Stimulated activated naive CD4-positive, alpha-beta T cell treated with Interleukin-2 at 50 U/mL for 16 hours (primary cell): ENCODE data around the gene PRSS21.

ENCODE experiments used
- DNase-seq: peaks from one replicate; lab custom pipeline; 2025; lab: John Stamatoyannopoulos, UW

Gene PRSS21

DNA sequence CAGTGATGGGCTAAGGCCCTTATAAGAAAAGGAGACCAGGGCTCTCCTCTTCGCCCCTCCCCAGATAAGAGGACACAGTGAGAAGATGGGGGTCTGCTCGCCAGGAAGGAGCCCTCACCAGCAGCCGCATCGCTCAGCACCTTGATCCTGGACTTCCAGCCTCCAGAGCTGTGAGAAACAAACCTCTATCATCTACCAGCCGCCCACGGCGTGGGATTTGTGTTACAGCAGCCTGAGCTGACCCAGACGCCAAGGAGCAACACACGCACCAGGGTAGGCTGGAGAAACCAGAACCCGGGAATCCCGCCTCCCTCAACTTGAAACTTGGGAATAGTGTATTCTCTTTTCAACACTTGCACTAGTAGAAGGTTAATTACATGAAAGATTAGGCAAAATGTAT lies 8.9 kb downstream of the PRSS21 start:
- no peak for DNase-seq

DNA sequence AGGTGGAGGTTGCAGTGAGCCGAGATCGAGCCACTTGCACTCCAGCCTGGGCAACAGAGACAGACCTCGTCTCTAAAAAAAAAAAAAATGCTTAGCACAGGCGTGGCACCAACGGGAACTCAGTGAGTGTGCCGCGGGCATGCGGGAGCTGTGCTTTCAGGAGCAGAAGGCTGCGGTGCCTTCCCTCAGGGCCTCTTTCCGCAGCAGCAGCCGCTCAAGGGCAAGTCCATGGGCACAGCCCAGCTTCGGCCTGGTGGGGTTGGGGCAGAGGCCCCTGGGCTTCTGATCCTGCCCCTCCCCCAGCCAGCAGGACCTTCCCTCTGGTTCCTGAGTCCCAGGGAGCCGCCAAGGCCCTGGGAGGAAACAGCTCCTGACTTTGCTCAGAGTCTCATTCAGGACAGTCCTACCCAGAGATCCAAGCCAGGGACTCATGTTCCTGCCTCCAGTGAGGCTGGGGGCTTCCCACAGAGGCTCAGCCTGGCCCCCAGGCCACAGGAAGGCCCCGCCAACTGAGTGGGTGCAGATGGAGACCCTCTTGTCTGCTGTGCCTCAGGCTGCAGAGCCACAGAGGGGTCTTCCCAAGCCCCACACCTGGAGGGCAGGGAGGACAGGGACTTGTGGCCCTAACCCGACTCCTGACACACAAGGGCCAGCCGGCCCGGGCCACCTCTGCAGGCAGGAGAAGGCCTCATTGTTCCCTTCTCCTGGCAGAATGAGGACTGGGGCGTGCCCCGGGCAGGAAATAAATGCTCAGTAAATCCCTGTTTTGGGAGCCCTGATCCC lies 9.7 kb downstream of the PRSS21 start:
- DNase-seq, result no peak

DNA sequence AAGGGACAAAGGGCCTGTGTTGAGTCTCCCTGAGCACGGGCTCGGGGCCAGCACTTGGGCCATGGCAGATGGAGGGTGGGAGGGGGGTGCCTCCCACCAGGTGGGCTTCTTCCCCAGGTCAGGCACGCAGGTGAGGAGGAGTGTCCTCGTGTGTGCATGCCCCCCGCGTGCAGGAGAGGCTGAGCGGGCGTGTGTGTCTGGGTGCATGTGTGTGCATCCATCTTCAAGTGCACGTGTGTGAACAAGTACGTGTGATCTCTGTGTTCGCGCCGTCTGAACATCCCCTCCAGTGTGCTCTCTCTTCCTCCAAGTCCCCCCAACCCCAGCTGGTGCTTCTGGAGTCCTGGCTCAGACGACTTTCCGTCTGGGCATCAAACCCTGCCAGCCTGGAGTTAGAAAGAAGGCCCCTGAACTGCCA lies 10.3 kb downstream of the PRSS21 start:
- no peak for DNase-seq

DNA sequence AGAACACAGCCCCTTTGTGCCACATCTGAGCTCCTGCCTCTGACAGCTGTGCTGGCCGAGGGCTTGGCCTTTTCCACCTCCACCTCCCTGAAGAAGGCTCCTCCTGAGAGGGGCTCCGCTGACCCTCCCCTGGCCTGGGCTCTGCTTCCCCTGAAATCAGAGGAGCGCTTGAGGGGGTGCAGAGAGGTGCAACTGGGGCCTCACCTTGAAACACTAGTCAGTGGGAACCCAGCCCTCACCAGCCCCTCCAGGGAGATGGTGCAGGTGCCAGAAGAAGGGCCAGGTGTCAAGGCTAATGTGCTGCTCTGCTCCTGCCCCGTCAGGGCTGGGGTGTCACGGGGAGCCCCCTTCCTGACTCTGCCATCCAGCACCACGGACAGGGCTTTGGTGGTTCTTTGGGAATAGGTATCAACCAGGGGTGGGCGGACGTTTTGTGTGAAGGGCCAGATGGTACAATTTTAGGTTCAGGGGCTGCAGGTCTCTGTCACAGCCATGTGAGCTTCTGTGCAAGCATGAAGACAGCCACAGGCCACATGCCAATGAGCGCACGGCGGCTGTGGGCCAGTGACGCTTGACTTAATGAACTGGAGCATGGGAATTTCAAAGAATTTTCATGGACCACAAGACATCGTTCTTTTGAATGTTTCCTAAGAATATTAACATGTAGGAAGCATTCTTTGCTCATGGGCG lies 10.9 kb downstream of the PRSS21 start:
- DNase-seq, result no peak

DNA sequence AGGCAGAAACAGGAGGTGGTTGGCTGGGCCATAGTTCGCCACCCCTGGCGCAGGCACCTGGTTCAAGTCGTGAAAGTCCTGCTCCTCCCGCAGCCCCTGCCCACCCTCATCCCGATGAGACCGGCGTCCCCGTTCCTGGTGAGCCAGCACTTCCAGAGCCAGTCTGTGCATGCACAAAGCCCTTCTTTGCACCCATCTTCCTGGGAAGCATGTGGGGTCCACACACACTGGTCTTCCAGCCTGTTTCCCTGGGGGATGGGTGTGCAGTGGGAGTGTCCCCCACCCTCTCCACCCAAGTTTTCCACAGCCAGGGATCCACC lies 11.4 kb downstream of the PRSS21 start:
- DNase-seq, result no peak

DNA sequence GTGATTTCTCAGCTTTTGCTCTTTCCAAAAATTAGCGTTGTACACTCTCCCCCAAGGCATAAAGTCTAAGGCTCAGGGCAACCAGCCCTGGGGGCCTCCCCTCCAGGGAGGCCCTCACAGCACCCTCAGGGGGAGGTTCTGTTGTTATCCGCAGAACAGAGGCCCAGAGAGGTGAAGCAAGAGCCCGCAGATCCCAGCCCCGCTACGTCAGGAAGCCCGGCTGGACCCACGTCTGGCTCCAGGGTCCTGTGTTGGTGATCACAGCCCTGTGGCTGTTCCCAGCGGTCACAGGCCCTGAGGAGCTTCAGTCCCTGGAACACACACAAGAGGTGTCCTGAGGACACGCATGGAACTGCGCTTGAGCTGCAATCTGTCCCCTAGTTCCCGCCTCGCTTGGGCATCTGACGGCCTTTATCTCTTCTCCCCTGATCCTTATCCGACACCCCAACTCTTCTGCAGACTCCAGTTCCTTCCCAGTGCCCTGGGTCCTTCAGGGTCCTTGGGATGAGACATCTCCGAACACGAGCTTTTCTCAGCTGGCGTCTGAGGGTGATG lies 11.9 kb downstream of the PRSS21 start:
- DNase-seq, result no peak

DNA sequence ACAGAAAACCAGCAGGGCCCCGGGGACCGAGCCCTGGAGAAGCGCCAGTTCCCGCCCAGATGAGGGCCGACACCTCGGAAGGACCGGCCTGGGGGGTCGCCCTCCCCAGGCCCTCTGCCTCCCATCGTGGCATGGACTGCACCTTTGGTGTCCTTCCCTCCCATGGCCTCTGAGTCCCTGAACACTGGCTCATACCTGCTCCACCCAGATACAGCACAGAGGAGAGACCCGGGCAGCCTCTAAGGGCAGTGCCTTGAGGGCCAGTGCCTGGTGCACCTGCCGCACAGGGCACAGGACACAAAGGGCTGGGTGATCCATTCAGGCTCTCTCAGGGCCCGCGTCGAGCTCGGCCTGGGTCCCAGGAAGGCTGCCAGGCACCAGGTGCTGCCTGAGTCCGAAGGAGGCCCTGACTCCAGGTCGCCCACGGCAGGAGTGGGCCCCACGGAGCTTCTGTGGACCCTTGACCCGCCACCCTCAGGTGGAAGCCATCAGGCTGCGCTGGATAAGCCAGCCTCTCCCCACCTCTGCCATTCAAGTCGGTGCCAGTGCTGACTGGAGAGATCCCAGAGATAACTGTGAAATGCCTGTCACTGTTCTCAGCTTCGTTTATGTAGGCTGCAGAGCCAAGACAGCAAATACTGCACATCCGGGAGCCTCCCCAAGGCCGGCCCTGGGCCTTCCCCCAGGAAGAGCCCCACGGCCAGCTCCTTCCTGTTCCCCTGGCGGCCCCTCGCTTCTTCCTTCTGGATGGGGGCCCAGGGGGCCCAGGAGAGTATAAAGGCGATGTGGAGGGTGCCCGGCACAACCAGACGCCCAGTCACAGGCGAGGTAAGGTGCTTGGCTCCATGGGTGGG lies 12.7 kb downstream of the PRSS21 start, which contains the start of gene ZG16B:
Gene ZG16B (plus strand): TSS at position 803 of the 854 bp plus-strand sequence. CDS start 139 bp downstream, outside the sequence.
- DNase-seq, result no peak

DNA sequence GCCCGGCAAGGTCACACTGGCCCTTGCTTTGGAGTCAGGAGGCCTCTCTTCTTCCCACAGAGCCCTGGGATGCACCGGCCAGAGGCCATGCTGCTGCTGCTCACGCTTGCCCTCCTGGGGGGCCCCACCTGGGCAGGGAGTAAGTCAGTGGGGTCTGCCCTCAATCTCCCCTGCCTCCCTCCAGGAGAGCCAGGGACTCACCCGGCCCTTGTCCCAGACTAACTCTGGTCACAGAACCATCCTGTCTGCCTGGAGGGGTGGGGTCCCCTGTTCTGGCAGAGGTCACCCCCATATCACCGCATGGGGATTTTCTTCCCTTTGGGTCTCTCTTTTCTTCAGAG lies 13.3 kb downstream of the PRSS21 start:
- no peak for DNase-seq

DNA sequence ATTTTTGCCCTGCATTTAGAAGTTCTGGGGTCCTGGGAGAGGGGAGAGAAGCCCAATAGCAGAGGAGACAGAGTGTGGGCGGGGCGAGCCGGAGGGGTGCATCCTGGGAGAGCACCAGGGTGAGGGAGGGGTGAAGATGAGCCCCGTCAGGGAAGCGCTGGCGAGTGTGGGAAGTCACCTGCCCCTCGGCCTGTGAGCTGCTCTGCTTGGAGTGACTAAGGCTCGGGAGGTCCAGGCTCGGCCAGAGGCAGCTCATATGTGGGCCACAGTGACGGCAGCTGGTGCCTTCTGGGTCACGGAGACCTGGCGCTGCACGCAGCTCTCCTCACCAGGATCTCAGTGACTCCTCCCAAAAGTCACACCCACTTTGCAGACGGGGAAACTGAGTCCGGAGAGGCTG lies 14.2 kb downstream of the PRSS21 start:
- DNase-seq, result no peak

DNA sequence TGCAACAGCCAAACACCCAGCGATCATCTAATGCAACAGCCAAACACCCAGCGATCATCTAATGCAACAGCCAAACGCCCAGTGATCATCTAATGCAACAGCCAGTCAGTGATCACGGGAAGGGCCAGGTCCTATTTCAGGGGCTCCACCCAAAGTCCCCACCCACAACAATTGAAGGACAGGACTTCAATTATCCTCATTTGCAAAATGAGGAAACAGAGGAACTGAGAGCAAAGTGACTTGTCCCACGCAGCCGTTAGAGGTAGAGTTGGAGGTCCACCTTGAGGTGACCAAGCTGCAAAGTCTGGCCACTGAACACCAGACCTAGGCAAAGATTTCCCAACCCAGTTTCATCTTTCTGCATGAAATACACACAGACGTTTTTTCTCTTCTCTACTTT lies 16.7 kb downstream of the PRSS21 start:
- no peak for DNase-seq

DNA sequence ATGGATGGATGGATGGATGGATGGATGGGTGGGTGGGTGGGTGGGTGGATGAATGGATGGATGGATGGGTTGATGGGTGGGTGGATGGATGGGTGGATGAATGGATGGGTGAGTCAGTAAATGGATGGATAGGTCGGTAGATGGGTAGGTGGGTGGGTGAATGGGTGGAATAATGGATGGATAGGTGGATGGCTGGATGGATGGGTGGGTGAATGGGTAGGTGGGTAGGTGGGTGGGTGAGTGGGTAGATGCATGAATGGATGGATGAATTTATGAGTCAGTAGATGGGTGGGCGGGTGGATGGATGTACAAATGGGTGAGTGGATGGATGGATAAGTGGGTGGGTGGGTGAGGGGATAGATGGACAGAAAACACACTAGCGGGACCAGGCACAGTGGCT lies 17.9 kb downstream of the PRSS21 start:
- DNase-seq, result no peak

DNA sequence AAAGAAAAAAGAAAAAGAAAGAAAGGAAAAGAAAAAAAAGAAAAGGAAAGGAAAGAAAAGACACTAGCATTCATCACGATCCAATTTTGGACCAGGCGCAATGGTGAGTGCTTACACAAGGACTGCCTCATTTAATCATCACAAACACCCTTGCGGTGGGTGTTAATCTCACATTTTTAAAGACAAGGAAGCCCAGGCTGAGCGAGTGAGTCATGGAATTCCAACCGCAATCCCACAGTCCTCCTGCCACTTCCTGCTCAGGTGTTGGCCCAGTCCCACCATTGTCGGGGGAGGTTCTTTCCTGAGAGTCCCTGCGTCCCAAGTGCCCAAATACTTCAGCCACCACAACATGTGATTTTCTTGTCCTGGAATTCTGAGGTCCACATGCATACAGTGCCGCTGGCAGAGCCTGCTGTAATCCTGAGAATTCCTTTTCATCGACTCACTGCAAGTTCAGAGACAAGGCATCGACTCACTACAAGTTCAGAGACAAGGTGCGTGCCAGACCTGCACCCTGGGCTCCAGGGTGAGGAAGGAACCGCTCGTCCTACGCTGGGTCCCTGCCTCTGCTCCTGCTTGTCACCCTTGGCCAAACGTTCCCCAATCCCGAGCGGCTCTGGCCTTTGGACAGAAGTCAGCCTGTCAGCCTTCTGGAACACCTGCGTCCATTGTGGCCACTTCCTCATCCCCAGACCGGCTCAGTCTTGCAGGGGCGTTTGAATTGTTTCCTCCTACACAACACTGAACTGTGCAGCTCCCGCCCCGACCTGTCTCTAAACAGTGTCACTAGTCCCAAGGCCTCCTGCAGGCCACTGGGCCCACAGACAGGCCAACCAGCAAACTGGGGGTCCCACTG lies 18.8 kb downstream of the PRSS21 start:
- no peak for DNase-seq

DNA sequence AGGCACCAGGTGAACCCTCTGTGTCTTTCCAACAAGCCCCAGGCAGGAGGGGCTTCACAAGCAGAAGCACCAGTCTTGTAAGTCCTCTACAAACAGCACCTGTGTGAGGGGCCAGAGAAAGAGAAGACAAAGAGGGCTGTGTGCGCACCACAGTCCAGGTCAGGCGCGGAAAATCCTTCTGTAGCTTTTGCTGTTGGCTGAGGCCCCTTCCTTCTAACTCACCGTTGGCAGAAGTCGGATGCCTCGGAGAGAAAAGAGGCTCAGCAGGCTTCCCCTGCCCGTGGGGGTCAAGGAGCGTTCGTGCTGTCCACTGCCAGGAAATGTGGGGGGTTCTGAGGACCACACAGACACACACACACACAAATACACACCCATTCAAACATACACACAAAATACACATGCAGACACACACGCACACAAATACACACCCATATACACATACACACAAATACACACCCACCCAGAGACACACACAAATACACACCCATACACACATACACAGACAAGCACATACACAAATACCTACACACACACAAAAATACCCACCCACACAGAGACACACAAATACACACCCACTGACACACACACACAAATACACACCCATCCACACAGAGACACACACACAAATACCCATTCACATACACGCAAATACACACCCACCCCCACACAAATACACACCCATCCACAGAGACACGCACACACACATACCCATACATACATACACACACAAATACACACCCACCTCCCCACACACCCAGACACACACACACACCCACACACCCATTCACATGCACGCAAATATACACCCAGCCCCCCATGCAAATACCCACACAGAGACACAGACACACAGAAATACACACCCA lies 19.8 kb downstream of the PRSS21 start:
- DNase-seq, result no peak

DNA sequence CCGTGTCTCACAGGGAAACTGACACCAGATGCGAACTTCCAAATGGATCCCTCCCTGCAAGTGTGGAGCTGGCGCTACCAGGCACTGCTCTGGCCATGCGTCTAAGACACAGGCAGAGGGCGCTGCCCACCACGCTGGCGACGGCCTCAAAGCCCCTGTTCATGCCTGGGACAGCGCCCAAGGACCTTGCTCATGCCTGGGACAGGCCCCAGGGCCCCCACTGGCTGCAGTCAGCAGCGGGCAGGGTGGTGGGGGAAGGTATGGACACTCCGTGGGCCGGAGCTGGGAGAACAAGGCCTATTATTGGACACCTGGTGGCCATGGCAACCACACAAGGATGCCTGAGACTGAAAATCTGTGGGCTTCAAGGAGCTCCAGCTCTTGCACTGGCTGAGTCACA lies 21.9 kb downstream of the PRSS21 start:
- DNase-seq, result peak; percentile 34

DNA sequence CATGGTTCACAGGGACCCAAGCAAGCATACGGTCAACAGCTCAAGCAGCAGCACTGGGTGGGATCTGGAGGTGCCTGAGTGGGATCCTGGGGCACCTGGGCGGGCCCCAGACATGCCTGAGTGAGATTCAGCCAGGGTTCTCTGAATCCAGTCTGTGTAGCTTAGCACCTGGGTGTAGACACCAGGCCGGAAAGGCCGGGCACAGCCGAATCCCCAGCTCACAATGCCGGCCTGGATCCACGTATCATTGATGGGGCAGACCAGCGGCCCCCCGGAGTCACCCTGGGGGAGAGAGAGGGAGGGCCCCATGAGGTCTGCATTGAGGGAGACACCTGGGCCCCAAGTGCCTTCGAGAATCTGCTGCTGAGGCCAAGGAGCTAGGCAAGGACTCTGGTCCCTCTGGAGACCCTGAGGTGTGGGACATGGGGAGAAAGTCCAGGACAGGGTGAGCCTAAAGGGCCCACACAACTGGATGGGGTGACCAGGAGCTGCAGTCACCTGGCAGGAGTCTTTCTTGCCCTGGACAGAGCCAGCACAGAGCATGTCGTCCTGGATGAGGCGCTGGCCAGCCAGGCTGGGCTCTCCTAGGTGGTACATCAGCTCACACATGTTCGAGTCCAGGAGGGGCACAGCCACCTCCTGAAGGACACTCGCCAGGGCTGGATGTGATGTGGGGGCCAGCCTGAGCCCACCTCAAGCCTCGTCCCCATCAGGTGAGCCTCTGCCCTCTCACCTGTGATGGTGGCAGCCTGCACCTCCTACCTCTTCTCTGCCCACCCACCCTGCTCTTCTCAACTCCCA lies 22.8 kb downstream of the PRSS21 start:
- DNase-seq, result no peak

DNA sequence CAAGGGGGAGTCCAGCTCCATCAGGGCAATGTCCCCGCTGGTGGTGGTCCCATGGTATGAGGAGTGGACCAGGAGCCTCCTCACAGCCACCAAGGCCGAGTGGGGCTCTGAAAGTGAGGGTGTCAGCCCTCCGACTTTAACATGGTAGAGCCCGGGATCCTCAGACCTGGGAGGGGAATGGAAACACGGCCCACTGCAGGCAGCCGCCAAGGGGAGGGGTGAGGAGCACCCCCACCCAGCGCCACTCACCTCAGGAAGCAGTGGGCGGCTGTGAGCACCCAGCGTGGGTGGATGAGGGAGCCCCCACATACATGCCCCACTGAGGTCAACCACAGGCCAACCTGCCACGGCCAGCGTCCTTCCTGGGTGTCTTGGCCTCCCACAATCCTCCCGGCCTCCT lies 23.9 kb downstream of the PRSS21 start:
- DNase-seq, result no peak

DNA sequence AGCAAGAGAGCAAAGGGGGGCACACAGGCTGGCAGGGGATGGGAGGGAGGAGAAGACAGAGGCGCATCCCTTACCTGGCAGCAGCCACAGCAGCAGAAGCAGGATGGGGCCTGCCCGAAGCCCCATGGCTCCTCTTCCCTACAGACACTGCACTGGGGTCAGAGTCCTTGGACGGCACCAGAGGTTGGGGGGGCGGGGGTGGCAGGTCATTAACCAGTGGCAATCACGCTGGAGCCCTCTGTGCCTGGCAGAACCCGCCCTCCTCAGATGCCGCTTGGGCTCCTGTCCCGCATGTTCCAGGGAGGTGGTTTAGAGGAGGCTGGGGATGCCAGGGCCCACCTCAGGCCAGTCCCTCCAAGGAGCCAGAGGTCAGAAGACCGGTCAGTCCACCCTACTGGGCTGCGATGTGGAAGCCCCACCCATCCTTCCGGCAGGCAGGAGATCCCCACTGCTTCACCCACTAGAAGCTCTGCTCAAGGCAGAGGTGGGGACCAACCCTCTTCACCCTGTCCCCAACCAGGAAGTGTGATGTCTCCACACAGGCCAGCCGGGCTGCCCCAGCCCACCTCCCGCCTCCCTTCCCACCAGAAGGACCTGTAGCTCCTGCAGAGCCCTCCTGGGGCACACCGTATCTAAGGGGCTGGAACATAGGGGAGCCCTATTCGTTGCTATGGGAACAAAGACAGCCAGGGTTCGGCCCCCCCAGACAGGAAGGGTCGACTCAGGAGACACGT lies 24.7 kb downstream of the PRSS21 start:
- DNase-seq, result no peak

DNA sequence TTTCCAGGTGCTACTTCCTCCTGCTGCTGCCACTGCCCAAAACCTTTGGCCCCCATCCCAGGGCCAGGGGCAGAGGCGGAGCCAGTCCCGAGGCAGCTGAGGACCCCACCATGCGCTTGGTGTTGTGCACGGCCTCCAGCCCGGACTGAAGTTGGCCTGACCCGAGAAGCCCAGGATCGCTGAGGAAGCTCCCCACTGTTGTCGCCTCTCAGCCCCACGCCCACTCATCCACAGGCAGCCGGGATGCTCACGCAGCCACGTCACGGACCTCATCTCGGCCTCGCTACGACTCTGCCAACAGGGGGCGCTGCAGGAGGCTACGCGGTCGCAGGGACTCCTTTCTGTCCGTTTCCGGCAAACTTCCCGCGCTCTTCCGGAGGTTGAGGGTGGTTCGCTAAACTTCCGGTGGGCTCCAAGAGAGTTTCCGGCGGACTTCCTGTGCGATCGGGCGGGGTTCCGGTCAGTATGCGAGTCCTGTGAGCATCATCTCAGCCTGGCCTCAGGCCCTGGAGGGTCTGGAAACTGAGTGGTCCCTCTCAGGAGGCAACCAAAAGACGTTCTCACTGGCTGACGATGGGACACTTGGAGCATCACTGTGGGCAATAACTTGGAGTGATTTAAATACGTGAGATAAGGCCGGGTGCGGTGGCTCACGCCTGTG lies 25.4 kb downstream of the PRSS21 start:
- peak; percentile 78 for DNase-seq

DNA sequence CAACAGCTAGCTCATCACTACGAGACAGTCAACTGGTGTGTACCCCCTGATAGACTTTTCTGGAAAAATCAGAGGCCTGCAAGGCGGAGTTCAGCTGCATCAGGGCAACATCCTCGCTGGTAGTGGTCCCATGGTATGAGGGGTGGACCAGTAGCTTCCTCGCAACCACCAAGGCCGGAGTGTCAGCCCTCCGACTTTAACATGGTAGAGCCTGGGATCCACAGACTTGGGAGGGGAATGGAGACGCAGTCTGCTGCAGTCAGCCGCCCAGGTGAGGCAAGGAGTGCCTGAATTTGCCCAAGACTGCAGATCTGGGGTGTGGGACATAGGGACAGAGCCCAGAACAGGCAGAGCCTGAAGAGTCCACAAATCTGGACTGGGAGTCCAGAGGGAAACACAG lies 26.5 kb downstream of the PRSS21 start:
- no peak for DNase-seq
